Islet precursor cell (in vitro differentiated cells): ENCODE results near the gene HTR3E.
"Not testable (repeated sequence)": the region's sequence is repeated elsewhere in the genome, so short reads cannot be mapped to it uniquely, and the experiment has no call there.

Source experiments
- DNase-seq: peaks from one replicate; pipeline ENCODE4 v3.0.0-alpha.2; 2018

HTR3E gene, protein sequence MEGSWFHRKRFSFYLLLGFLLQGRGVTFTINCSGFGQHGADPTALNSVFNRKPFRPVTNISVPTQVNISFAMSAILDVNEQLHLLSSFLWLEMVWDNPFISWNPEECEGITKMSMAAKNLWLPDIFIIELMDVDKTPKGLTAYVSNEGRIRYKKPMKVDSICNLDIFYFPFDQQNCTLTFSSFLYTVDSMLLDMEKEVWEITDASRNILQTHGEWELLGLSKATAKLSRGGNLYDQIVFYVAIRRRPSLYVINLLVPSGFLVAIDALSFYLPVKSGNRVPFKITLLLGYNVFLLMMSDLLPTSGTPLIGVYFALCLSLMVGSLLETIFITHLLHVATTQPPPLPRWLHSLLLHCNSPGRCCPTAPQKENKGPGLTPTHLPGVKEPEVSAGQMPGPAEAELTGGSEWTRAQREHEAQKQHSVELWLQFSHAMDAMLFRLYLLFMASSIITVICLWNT

DNA sequence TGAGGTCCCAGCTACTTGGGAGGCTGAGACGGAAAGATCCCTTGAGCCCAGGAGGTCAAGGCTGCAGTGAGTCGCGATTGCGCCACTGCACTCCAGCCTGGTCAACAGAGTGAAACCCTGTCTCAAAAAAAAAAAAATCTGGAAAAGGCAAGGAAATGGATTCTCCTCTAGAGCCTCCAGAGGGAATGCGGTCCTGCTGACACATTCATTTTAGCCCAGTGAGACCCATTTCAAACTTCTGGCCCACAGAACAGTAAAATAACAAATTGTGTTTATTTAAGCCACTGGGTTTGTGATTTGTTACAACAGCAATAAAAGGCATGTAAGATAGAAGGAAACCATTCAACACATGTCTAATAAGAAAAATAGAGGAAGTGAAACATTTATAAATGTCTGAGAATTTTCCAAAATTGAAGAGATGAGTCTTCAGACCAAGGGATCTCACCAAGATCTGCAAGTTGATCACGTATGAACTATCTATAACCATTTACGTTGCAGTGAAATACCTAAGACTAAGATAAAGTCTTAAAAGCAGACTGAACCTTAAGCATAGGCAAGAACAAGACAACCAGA, at the start of gene HTR3E:
Gene HTR3E, plus strand, starts transcription at position 254 of the 573 bp plus-strand sequence. CDS start 466 bp downstream, outside the sequence.
- no peak for DNase-seq

DNA sequence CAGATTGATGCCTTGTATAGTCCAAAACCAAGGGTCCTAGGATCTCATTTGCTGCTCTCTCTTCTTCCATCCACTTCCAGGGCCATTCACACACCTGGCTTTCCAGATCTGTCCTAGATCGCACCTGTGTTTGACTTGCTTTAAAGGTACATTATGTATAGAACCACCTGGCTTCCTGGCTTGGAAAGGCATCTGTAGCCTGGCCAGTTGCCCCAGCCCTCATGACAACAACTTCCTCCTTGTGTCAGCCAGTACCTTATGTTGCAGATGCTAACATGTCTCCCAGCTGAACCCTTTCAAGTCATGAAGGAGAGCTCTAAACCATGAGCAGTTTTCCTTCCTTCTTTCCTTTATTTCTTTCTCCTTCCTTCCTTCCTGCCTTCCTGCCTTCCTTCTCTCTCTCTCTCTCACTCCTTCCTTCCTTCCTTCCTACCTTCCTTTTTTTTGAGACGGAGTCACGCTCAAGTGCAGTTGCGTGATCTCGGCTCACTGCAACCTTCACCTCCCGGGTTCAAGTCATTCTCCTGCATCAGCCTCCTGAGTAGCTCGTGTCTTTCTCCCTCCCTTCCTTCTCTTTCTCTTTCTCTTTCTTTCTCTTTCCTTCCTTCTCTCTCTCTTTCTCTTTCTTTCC, 46.5 kb upstream of the HTR3E start:
- DNase-seq, result no peak

DNA sequence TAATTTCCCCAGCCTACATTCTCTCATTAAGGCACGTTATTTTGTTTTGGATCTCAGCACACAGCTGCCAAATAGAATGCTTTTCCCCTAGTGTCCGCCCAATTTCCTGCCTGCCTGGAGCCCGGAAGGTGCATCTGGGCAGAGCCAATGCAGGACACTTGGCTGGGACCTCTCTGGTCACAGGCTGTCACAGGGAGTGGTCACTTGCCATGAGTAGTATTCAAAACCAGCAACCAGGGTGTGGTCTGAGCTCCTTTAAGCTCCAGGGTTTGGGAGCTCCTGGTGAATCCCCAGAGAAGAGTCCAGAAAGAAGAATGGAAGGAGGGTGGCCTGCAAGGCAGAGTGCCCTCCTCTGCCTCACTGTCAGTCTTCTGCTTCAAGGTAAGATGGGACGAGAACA, 44.1 kb upstream of the HTR3E start, which contains the start of gene HTR3C:
Gene HTR3C, plus strand, starts transcription at position 281 of the 400 bp plus-strand sequence. Its CDS starts 34 bp downstream, at position 315.
- no peak for DNase-seq

DNA sequence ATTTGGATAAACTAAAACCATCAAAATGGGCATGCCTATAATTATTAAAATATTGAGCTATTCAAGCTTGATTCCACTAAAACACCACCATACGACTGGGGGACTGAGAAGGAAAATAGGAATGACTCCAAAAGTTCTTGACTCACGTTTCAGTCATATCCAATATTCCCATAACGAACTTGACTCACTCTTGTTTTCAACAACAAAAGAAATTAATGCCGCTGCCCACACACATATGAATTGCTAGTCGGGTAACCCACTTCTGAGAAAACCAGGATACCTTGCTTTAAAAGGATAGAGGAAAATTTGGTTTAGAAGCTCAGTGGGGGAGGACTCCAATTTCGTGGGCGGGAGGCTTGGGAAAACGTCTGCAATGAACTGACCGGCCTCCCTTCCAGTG, 38.8 kb upstream of the HTR3E start:
- DNase-seq, result no peak

DNA sequence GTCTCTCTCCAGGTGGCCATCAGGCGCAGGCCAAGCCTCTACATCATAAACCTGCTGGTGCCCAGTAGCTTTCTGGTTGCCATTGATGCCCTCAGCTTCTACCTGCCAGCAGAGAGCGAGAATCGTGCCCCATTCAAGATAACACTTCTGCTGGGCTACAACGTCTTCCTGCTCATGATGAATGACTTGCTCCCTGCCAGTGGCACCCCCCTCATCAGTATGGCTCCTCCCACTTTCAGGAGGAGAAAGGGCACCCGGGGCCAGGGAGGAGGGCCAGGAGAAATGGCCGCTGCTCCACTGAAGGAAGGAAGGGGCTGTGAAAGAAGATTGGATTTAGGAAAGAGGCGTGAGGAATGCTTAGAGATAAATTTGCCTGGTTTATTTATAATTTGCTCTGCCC, 37.4 kb upstream of the HTR3E start:
- DNase-seq, result no peak

DNA sequence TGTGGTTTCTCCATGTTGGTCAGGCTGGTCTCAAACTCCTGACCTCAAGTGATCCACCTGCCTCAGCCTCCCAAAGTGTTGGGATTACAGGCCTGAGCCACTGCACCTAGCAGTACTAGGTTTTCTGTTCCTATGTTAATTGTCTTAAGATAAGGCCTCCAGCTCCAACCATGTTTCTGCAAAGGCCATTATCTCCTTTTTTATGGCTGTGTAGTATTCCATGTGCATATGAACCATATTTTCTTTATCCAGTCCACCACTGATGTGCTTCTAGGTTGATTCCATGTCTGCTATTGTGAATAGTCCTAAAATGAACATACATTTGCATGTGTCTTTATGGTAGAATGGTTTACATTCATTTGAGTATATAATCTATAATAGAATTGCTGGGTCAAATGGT, 34.2 kb upstream of the HTR3E start:
- DNase-seq, result no peak

DNA sequence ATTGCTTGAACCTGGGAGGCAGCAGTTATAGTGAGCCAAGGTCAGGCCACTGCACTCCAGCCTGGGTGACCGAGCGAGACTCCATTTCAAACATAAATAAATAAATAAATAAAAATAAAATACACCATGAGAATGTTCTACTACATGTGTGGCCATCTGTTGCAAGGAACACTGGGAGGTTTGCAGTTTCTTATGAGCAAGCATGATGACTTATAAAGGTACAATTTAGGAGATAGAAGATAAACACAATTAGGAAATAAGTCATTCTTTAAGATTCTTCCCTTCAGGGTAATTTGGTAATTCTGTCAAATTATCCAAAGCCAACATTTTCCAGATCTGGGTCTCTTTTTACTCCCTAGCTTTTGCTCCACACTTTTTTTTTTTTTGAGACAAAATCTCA, 30.7 kb upstream of the HTR3E start:
- no peak for DNase-seq

DNA sequence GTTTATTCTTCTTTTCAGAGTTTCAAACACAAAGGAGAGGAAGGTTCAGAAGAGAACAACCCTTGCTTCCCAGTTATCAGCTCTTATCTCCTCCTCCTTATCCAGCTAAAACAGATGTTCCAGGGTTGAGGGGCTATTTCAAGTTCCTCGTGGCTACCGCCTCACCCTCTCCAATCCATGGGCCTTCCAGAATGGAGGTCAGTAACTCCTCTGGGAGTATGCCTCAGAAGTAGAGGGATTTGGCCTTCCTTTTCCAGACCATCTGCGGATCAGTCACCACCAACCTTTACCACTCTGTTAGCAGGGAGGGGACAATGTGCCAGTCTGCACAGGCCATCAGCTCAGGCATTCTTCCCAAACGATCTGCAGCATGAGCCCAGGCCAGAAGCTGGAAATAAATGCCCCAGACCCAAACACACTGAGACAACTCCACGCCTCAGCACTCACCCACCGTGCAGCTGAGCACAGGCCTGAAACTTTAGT, 29.2 kb upstream of the HTR3E start:
- no peak for DNase-seq

DNA sequence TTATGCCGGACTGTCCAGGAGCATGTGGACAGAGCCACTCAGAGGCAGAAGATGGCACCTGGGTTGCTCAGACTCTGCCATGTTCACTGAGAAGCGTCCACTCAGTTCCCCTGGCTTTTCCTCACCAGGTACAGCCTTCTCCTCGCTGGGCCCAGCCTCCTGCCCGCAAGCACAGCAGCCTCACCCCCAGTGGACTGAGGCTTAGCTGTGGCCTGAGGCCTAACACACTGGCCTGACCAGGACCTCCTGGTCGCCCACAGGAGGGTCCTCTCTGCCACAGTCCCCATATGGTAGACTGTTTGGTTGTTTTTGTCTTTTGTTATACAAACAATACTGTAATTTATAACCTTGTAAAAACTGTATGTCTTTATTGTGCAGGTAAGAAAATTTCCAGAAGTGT, 28.5 kb upstream of the HTR3E start:
- DNase-seq, result no peak

DNA sequence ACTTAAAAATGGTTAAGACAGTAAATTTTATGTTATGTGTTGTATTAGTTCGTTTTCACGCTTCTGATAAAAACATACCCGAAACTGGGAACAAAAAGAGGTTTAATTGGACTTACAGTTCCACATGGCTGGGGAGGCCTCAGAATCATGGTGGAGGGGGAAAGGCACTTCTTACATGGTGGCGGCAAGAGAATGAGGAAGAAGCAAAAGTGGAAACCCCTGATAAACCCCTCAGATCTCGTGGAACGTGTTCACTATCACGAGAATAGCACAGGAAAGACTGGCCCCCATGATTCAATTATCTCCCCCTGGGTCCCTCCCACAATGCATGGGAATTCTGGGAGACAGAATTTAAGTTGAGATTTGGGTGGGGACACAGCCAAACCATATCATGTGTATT, 25.7 kb upstream of the HTR3E start:
- DNase-seq, result not testable (repeated sequence)

DNA sequence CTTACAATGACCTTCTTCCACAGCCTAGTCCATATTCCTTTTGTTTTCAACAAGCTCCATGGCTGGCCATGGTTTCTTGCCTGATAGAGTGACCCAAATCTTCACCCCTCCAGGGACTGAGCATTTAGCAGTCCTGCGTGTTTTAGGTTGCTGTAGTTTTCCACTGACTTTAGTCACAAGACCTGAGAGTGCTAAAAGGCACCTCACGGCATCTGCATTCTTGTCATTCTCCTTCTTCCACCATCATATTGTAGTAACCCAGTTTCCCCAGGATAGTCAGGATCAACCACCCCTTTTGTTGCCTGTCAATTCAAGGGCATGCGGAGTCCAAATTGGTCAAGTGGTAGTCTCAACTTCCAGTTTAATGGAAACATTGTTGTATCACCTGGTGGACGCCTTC, 23.2 kb upstream of the HTR3E start:
- no peak for DNase-seq

DNA sequence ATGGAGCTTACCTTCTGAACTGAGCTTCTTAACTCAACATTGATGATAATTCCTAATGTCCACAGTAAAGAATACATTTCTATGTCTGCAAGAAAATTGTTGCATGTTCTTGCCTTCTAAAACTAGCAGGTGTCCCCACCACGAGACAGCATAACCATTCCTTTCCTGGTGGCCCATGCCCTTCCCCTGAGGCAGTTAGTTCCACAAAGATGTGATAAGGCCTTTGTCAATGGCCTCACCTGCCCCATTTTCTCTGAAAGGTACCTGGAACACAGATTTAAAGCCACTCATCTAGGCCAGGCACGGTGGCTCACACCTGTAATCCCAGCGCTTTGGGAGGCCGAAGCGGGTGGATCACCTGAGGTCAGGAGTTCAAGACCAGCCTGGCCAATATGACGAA, 21.0 kb upstream of the HTR3E start:
- DNase-seq, result no peak

DNA sequence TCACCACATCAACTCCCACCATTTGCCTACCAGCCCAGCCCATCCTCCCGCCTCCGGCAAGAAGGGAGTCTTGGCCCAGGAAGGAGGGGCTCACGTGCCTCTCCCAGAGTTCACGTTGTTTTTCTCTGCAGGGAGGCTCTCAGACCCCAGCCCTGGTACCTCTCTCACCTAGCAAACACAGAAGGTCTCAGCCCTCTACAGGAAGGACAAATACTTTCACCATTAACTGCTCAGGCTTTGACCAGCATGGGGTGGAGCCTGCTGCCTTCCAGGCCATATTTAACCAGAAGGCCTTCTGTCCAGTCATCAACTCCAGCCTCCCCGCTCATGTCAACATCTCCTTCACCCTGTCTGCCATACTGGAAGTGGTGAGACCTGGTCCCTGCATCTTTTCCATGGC, 19.0 kb upstream of the HTR3E start:
- no peak for DNase-seq

DNA sequence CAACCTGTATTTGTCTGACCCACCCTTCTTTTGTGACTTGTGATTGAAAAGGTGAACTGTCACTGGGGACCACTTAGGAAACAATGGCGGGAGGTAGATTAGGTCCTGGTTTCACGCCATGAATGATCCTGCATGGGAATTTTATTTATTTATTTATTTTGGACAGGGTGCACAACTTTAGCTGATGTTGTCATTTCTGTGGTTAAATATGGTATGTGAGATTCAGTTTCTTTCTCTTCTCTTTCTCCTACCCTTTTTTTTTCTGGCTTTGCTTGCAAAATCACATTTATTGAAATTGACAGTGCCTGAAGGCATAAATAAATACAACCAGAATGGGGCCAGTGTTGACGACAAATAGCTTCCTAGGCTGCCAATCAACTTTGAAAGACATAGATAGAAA, 18.0 kb upstream of the HTR3E start:
- DNase-seq, result no peak

DNA sequence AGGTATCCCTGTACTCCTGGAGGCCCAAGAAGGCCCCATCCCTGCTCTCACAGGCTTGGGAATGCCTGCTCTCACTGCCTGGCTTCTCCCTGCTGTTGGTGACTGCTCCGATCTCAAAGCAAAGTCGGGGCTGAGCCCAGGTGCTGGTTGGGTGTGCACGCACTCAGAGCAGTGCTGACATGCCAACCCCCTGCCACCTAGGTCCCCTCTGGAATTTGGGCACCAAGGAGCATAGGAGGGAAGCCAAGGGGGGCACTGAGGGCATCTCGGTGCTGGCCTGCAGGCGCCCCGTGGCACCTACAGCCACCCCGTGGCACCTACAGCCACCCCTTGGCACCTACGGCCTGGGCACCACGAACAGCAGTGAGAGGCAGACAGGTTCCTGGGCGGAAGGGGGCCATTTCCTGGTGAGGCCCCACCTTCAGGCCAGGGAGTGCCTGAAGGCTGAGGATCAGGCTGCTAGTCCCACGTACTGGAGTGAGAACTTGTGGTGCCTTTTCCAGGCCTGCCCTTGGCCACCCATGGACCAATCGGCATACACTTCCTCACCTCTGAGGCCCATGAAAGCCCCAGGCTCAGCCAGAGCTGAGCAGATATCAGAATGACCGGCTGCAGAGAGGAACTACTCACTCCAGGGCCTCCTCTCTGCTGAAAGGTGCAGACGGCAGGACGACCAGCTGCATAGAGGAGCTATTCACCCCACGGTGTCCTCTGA, 15.6 kb upstream of the HTR3E start:
- DNase-seq, result no peak

DNA sequence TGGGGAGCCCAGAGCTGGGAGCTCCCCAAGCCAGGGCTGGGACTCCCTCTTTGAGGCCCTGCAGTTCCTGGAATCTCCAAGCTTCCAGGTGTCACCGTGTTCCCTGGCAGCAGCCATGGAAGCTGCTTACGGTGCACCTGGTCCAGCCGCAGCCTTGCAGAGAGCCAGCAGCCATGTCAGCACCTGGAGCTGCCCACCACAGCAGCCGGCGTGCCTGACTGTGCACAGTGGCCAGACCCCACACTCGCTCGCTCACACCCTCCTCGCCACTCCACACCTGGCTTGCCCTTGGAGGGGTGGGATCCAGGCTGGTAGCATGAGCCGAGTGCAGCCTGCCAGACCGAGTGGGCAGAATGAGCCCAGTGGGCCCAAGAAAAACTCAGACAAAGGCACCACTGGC, 14.8 kb upstream of the HTR3E start:
- no peak for DNase-seq

DNA sequence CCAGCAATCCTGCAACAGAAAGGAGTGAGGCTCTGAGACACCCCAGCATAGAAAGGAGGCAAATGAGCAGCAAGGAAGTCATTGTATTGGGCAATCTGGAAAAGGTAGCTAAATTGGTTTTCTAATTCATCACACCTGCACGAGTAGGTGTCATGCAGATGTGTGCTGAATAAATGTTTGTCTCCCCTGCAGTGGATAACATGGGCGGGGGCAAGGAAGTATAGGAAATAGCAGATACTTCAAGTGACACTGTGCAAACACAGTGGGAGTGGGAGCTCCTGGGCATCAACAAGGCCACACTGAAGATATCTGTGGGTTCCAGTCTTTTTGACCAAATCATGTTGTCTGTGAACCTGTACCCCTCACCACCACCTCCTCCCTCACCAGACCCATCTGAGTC, 14.4 kb upstream of the HTR3E start:
- DNase-seq, result no peak

DNA sequence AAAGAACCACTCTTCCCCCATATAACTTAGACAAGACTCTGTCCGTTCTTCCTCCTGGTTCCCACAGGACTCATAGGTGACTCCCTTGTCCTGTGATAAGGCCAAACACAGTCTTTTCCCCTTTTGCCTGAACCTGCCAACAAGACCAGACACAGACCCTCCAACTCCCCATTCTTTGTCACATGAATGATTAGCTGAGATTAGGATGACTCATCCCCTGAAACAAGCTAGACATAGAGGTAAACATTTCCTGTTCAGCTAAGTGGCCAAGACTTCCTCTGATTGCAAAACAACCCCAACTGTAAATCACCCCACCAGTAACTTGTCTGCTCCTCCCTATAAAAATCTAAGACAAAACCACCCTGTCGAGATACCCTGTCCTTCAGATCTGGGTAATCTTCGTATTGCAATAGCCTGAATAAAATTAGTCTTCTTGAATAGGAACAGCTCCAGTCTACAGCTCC, 11.4 kb upstream of the HTR3E start:
- no peak for DNase-seq

DNA sequence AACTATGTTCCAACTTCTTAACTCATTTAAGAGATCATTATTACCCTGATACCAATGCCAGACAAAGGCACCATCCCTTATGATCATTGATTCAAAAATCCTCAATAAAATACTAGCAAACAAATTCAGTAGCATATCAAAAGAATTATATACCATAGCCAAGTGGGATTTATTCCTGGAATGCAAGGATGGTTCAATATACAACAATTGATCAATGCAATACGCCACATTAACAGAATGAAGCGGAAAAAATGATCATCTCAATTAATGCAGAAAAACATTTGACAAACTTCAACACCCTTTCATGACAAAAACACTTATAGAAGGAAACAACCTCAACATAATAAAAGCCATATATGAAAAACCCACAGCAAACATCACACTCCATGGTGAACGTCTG, 4.7 kb upstream of the HTR3E start:
- no peak for DNase-seq

DNA sequence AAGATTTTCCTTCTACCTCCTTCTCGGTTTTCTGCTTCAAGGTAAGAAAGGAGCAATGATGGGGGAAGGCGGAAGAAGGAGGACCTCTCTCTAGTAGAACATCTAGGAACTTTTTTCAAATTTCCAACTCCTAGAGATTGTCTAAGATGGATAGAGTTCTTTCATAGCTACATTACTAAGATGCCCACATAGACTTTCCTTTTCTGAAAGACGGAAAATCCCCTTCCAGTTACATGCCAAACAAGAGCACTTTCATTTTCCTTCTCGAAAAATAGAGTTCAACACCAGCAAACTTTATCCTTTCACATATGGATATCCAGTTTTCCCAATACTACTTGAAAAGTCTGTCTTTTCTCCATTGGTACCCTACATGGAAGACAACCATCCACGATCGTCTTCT, 692 bp downstream of the HTR3E start:
- no peak for DNase-seq

DNA sequence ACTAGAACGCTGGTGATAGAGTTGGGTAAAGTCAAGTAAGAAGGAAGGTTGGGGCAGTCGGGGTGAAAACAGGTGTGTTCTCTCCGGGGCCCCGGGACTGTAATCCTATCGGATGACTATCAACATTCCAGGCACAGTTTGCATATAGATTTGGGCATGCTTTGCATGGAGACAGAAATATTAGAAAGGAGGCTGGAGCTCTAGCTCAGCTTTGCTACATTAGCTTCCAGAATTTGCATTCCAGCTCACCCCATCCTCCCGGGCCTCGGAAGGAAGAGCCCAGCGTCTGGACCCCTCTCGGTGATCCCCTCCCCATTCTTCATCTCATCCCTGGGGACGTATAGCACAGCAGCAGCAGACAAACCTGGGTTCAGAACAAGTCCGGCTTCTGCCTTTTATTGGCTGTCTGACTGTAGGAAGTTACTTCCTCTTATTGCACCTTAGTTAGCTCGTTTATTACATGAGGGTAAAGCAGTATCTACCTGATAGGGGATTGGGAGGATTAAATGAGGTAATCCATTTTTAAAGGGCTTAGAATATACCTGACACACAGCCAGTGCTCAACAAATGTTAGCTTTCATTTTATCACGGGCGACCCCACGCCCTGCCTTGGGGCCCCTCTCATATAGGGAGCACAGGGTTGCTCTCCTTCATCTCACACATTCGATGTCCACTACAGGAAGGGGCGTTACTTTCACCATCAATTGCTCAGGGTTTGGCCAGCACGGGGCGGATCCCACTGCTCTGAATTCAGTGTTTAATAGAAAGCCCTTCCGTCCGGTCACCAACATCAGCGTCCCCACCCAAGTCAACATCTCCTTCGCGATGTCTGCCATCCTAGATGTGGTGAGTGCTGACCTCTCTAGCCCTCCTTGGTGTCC, 3.2 kb downstream of the HTR3E start:
- DNase-seq, result no peak

DNA sequence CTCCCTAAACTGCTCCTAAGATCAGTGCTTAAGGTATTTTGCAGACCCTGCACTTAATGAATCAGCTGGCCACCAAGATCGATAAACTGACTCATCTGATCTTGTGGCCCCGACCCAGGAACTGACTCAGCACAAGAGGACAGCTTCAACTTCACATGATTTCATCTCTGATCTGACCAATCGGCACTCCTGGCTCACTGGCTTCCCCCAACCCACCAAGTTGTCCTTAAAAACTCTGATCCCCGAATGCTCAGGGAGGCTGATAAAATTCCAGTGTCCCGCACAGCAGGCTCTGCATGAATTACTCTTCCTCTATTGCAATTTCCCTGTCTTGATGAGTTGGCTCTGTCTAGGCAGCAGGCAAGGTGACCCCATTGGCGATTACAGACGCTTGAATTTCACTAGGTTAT, 13.5 kb downstream of the HTR3E start:
- peak; percentile 58 for DNase-seq
